ENCODE results near the gene IMP4. TPM values are rescaled to one million over a fixed set of nuclear protein-coding genes. Genes with fewer than 3 reads are reported as not detected.
A peak's percentile ranks its signal among the peaks of the same experiment; 100 is the strongest.

The IMP4 gene
- polyA plus RNA-seq, 1 of the 3 experiments (the other 2 are of a cell fraction), result 252 TPM

- POLR2A ChIA-PET, result no interaction called here
- Histone ChIP-seq H3K36me3 (replicated peaks in 1 of 2; ENCODE audit: control insufficient read depth in 1 of 2, insufficient read depth in 2 of 2, low read length in 1 of 2) (peaks cover 5 to 11% of the 10 kb centered on the region in 2 experiments), H3K27me3 (ENCODE audit: insufficient read depth) (no peaks in the 10 kb centered on the region), H3K9me2 (no peaks in the 10 kb centered on the region), H3K27ac (ENCODE audit: low read depth in 2 of 2, low read length in 1 of 2) (peak overlapping the region; percentile 52 to 91), H4K20me1 (ENCODE audit: insufficient read depth) (no peaks in the 10 kb centered on the region), H3K4me1 (ENCODE audit: control insufficient read depth in 1 of 2, insufficient read depth in 2 of 2, low read depth in 1 of 2, low read length in 1 of 2) (peaks cover 0 to 18% of the 10 kb centered on the region in 2 experiments; a peak in 1 of 4 replicates), H3K9me3 (no peaks in the 10 kb centered on the region), H2AFZ (ENCODE audit: low read depth) (peak overlapping the region; percentile 91), H3K79me2 (ENCODE audit: insufficient read depth) (peaks cover 43% of the 10 kb centered on the region), H3F3A (replicated peaks; ENCODE audit: insufficient read depth) (peaks cover 3% of the 10 kb centered on the region), H3K9ac (peak overlapping the region; percentile 94), H3K4me2 (peak overlapping the region; percentile 99), H3K4me3 (ENCODE audit: low read depth in 2 of 2, low read length in 1 of 2) (peak overlapping the region; percentile 87 to 99)
- no peak for TF ChIP-seq GABPA (IDR thresholded peaks at IDR 0.05; ENCODE audit: low read depth)
- TF ChIP-seq RCOR1 (IDR thresholded peaks at IDR 0.05; ENCODE audit: low read length), result no peak
- TF ChIP-seq YY1 (IDR thresholded peaks at IDR 0.05; ENCODE audit: low read depth), result no peak; the same call in 1 of the 2 replicates
- TF ChIP-seq NFIC (IDR thresholded peaks at IDR 0.05; ENCODE audit: borderline replicate concordance), result no peak
- peak; percentile 97 for TF ChIP-seq ELF1 (IDR thresholded peaks at IDR 0.05)
- no peak for TF ChIP-seq EP300 (IDR thresholded peaks at IDR 0.05; ENCODE audit: borderline replicate concordance in 1 of 2, low read depth in 1 of 2, low read length in 1 of 2)
- TF ChIP-seq POLR2AphosphoS5 (IDR thresholded peaks at IDR 0.05; ENCODE audit: low read depth, low read length), result peak; percentile 32; the same call in 1 of the 2 replicates
- CTCF ChIA-PET, result interaction anchor here (0.6 to 1.6 kb wide), 4 partner anchors 9 to 36 kb away, joined by 3 to 14 read pairs (median 3); partner anchors contain the start of gene PTPN18
- 25% methylated on average over 18 of the region's 18 CpGs for WGBS (ENCODE audit: low lambda C conversion rate)
- DNase-seq, result no peak
Measured at GRCh38 chr2:130371723-130372054, 29.0 kb downstream of the IMP4 start.

- POLR2A ChIA-PET, result interaction anchor here (1.0 to 2.3 kb wide), 5 partner anchors 17 to 33 kb away, joined by 3 to 28 read pairs (median 6); partner anchors contain the start of gene IMP4
- DNase-seq, result peak; percentile 98
- Histone ChIP-seq H3K4me2 (peak overlapping the region; percentile 99), H3K9me3 (no peaks in the 10 kb centered on the region), H3K4me3 (ENCODE audit: low read depth in 2 of 2, low read length in 1 of 2) (peak overlapping the region; percentile 87 to 99), H3K36me3 (replicated peaks in 1 of 2; ENCODE audit: control insufficient read depth in 1 of 2, insufficient read depth in 2 of 2, low read length in 1 of 2) (peaks cover 7 to 11% of the 10 kb centered on the region in 2 experiments), H3K4me1 (ENCODE audit: control insufficient read depth in 1 of 2, insufficient read depth in 2 of 2, low read depth in 1 of 2, low read length in 1 of 2) (peaks cover 0 to 18% of the 10 kb centered on the region in 2 experiments; a peak in 1 of 4 replicates), H3K9me2 (no peaks in the 10 kb centered on the region), H3K27ac (ENCODE audit: low read depth in 2 of 2, low read length in 1 of 2) (peak overlapping the region; percentile 52 to 91), H3F3A (replicated peaks; ENCODE audit: insufficient read depth) (peaks cover 3% of the 10 kb centered on the region), H3K27me3 (ENCODE audit: insufficient read depth) (no peaks in the 10 kb centered on the region), H3K79me2 (ENCODE audit: insufficient read depth) (peaks cover 43% of the 10 kb centered on the region), H3K9ac (peak overlapping the region; percentile 94), H2AFZ (ENCODE audit: low read depth) (peak overlapping the region; percentile 97), H4K20me1 (ENCODE audit: insufficient read depth) (no peaks in the 10 kb centered on the region)
- CTCF ChIA-PET, result interaction anchor here (0.6 to 3.8 kb wide), 13 partner anchors 10 to 607 kb away, joined by 3 to 26 read pairs (median 5); partner anchors contain the start of genes IMP4 and PTPN18
- 1% methylated on average over 27 of the region's 81 CpGs for WGBS (ENCODE audit: low lambda C conversion rate)
- TF ChIP-seq GATA2 (CRISPR knock-in tag; IDR thresholded peaks at IDR 0.05), result no peak
- peak; percentile 68; the same call in 1 of the 2 replicates for TF ChIP-seq ELF1 (IDR thresholded peaks at IDR 0.05)
- TF ChIP-seq RAD21 (IDR thresholded peaks at IDR 0.05; ENCODE audit: low read length), result peak; percentile 51
- TF ChIP-seq NRF1 (IDR thresholded peaks at IDR 0.05; ENCODE audit: low read depth, low read length), result no peak
- TF ChIP-seq FOXJ3 (CRISPR knock-in tag; IDR thresholded peaks at IDR 0.05), result no peak
- TF ChIP-seq EP300 (IDR thresholded peaks at IDR 0.05; ENCODE audit: borderline replicate concordance in 1 of 2, low read depth in 1 of 2, low read length in 1 of 2), result no peak
- TF ChIP-seq JUND (IDR thresholded peaks at IDR 0.05), result no peak
- no peak for TF ChIP-seq EZH2phosphoT487 (IDR thresholded peaks at IDR 0.05; ENCODE audit: borderline replicate concordance, low read depth)
- TF ChIP-seq CTCF (IDR thresholded peaks at IDR 0.05), result peak; percentile 77
- peak; percentile 67 for TF ChIP-seq MAX (IDR thresholded peaks at IDR 0.05; ENCODE audit: low read depth)
- TF ChIP-seq YY1 (IDR thresholded peaks at IDR 0.05; ENCODE audit: low read depth), result peak; percentile 68
- TF ChIP-seq TAF1 (IDR thresholded peaks at IDR 0.05; ENCODE audit: borderline replicate concordance, low read depth, low read length), result peak; percentile 61
- TF ChIP-seq NFIC (IDR thresholded peaks at IDR 0.05; ENCODE audit: borderline replicate concordance), result peak; percentile 54
- TF ChIP-seq ZBTB33 (IDR thresholded peaks at IDR 0.05; ENCODE audit: borderline replicate concordance, low read depth), result 0 out of 2 replicates have a peak, but pooled peaks have one; percentile 67
- TF ChIP-seq FOSL2 (IDR thresholded peaks at IDR 0.05; ENCODE audit: borderline replicate concordance, low read depth), result no peak
- peak; percentile 59; the same call in 1 of the 2 replicates for TF ChIP-seq SMC3 (IDR thresholded peaks at IDR 0.05; ENCODE audit: low read depth, low read length)
- peak; percentile 90 for TF ChIP-seq POLR2AphosphoS5 (IDR thresholded peaks at IDR 0.05; ENCODE audit: low read depth, low read length)
- 0 out of 2 replicates have a peak, but pooled peaks have one; percentile 53 for TF ChIP-seq FOXM1 (IDR thresholded peaks at IDR 0.05; ENCODE audit: low read depth)
- 0 out of 2 replicates have a peak, but pooled peaks have one; percentile 22 for TF ChIP-seq TCF12 (IDR thresholded peaks at IDR 0.05)
- TF ChIP-seq CHD2 (IDR thresholded peaks at IDR 0.05; ENCODE audit: low read length, partially characterized antibody), result peak; percentile 58
Measured at GRCh38 chr2:130372055-130372832, 29.5 kb downstream of the IMP4 start.

Data from SK-N-SH (cell line).